K562 (cell line): ENCODE measurements around the gene CEP126. TPM values are rescaled to one million over a fixed set of nuclear protein-coding genes. Genes with fewer than 3 reads are reported as not detected.
A peak's percentile ranks its signal among the peaks of the same experiment; 100 is the strongest.

Source experiments
- ATAC-seq: fragments of 200-7000 bp; cut with Tn5 transposase; 3 replicates; pipeline ENCODE4 v1.9.1; 2020; ENCODE audit warnings: moderate library complexity
- BruUV-seq: library from RNA; stranded (reverse); fragments of 400-500 nt; replicated peaks from 2 replicates; lab custom pipeline; 2021; lab: Mats Ljungman, UMichigan
- CTCF ChIA-PET: fragments of 300-600 bp; formaldehyde crosslinking; extraction: SDS; loops from one replicate; lab custom pipeline; 2021; ENCODE audit warnings: low intra/inter-chr PET ratio; lab: Yijun Ruan, JAX
- POLR2A ChIA-PET: fragments of 300-600, 350-650 bp; sonication (Branson Sonifier 250); formaldehyde crosslinking; extraction: SDS; loops from one replicate; lab custom pipeline; 2021; ENCODE audit warnings: antibody characterized with exemption, inconsistent platforms; lab: Yijun Ruan, JAX
- DNase-seq, 4 experiments: peaks; one replicate each; pipeline versions ENCODE4 v3.0.0 to v3.0.0-alpha.2; 2011 to 2018; ENCODE audit warnings: low spot score in 3 of 4, mixed read lengths in 3 of 4; ENCODE audit errors: extremely low read depth in 1 of 4
- FAIRE-seq: peaks from 2 replicates; lab custom pipeline; 2011; peaks lifted over from hg19 to GRCh38; lab: Jason Lieb, UNC
- H2AFZ ChIP-seq: 2 replicates; pipeline ENCODE4 v1.6.0; 2011; ENCODE audit warnings: low read depth, low read length, control low read depth, inconsistent platforms
- H3K27ac ChIP-seq: fragments of 200-600 bp; 3 replicates; pipeline ENCODE4 v1.8.0; 2011; ENCODE audit warnings: low read depth, mild to moderate bottlenecking, control low read depth, inconsistent platforms, low read length, moderate library complexity, mixed read lengths; ENCODE audit errors: extremely low read depth
- H3K27me3 ChIP-seq, 2 experiments: fragments of 300-600 bp in 1 of 2; 2 replicates in 1 of 2; 3 replicates in 1 of 2; pipeline versions ENCODE4 v1.6.0 to v1.8.0; 2011; ENCODE audit warnings: inconsistent platforms in 2 of 2, low read length in 2 of 2, mild to moderate bottlenecking in 1 of 2, mixed read lengths in 1 of 2, moderate library complexity in 1 of 2; ENCODE audit not compliant: control insufficient read depth in 2 of 2, insufficient read depth in 2 of 2
- H3K36me3 ChIP-seq: fragments of 300-600 bp; 3 replicates; pipeline ENCODE4 v1.8.0; 2011; ENCODE audit warnings: mild to moderate bottlenecking, low read length, inconsistent platforms; ENCODE audit not compliant: control insufficient read depth, insufficient read depth
- H3K4me1 ChIP-seq, 2 experiments: fragments of 200-600 bp in 1 of 2; replicated peaks in 1 of 2; 2 replicates in 1 of 2; 3 replicates in 1 of 2; pipeline versions ENCODE4 v1.5.1 to v1.8.0; 2011; ENCODE audit warnings: inconsistent platforms in 2 of 2, low read length in 2 of 2, mild to moderate bottlenecking in 1 of 2, mixed read lengths in 1 of 2, moderate library complexity in 1 of 2; ENCODE audit not compliant: control insufficient read depth in 2 of 2, insufficient read depth in 2 of 2
- H3K4me2 ChIP-seq: 2 replicates; pipeline ENCODE4 v1.6.1; 2011; ENCODE audit warnings: low read length, control low read depth, inconsistent platforms, mixed read lengths; ENCODE audit not compliant: insufficient read depth
- H3K4me3 ChIP-seq: fragments of 200-600 bp; sonication (generic), shearing (Covaris generic); 2 replicates; pipeline ENCODE4 v1.5.1; 2016; ENCODE audit warnings: control low read depth, inconsistent platforms
- H3K79me2 ChIP-seq: fragments of 200-600 bp; 3 replicates; pipeline ENCODE4 v1.8.0; 2011; ENCODE audit warnings: low read length, inconsistent platforms; ENCODE audit not compliant: control insufficient read depth, insufficient read depth
- H3K9ac ChIP-seq, 2 experiments: 2 replicates each; pipeline versions ENCODE4 v1.6.0 to v1.6.1; 2011; ENCODE audit warnings: low read depth in 2 of 2, low read length in 2 of 2, control low read depth in 1 of 2, inconsistent platforms in 1 of 2, mild to moderate bottlenecking in 1 of 2, mixed read lengths in 1 of 2; ENCODE audit not compliant: insufficient read depth in 1 of 2
- H3K9me1 ChIP-seq: one replicate; pipeline ENCODE4 v1.6.0; 2011; ENCODE audit warnings: inconsistent platforms, mild to moderate bottlenecking, low read length, moderate library complexity; ENCODE audit not compliant: control insufficient read depth, insufficient read depth
- H3K9me3 ChIP-seq: replicated peaks from 2 replicates; pipeline ENCODE4 v1.5.1; 2011; ENCODE audit warnings: low read depth, low read length, inconsistent platforms; ENCODE audit not compliant: control insufficient read depth, insufficient read depth
- H4K20me1 ChIP-seq: replicated peaks from 2 replicates; pipeline ENCODE4 v1.6.1; 2011; ENCODE audit warnings: low read length, inconsistent platforms, mixed read lengths; ENCODE audit not compliant: control insufficient read depth, insufficient read depth
- HDAC6 ChIP-seq: IDR thresholded peaks from 2 replicates; pipeline ENCODE4 v1.6.1; 2012; ENCODE audit warnings: low read depth, mild to moderate bottlenecking, control low read depth, inconsistent platforms, low read length, moderate library complexity
- MED1 ChIP-seq: sonication (generic); formaldehyde crosslinking; IDR thresholded peaks from 2 replicates; pipeline ENCODE4 v1.8.1; 2023; ENCODE audit warnings: missing genetic modification reagents, borderline replicate concordance
- ZNF121 ChIP-seq: sonication (generic); formaldehyde crosslinking; conservative IDR thresholded peaks from 2 replicates; pipeline ENCODE4 v1.8.0; 2022; ENCODE audit warnings: missing genetic modification reagents
- WGBS: fragments of 100-300 bp; shearing (Covaris generic); methylation state at CpG from one replicate; pipeline ENCODE4 v1.1.6; 2016; ENCODE audit warnings: low coverage, mixed read lengths; ENCODE audit not compliant: insufficient coverage; ENCODE audit errors: missing lambda C conversion rate; 5-methylcytosine and 5-hydroxymethylcytosine counted together
- in situ Hi-C: fragments of 300-500 bp; cut with MboI; formaldehyde crosslinking; loops from 4 replicates; pipeline ENCODE4 v1.15.0; 2018; ENCODE audit warnings: inconsistent platforms, mixed read lengths
- intact Hi-C: fragments of 100-400 bp; cut with micrococcal nuclease; formaldehyde crosslinking; loops from 2 replicates; pipeline ENCODE4 v1.14.2; 2022
- polyA plus RNA-seq, 8 experiments: library from polyadenylated mRNA; depleted of rRNA in 4 of 8; stranded (reverse) in 5 of 8; unstranded in 3 of 8; fragments of >200 nt; fragmentation: Nextera tagmentation in 2 of 8; fragmentation: Illumina TruSeq in 1 of 8; extraction: Ambion mirVana in 2 of 8; extraction: Trizol in 1 of 8; gene quantifications; 2 replicates each; pipeline versions ENCODE4 v1.2.1 to v1.2.3, GENCODE V29; 2011 to 2014; ENCODE audit warnings: inconsistent platforms in 1 of 8, missing spikeins in 1 of 8
- total RNA-seq, 7 experiments: library from RNA; depleted of rRNA in 6 of 7; stranded (reverse); fragments of >200 nt in 6 of 7; fragmentation: Illumina TruSeq in 2 of 7; extraction: Trizol in 2 of 7; gene quantifications; 2 replicates each; pipeline versions ENCODE4 v1.2.1 to v1.2.3, GENCODE V29; 2011 to 2021; ENCODE audit warnings: low replicate concordance in 1 of 7
- TF ChIP-seq, protein P1 (sequence below), 3 experiments: fragments of 200-800 bp in 1 of 3; sonication (Bioruptor generic) in 1 of 3; sonication (generic) in 1 of 3; formaldehyde crosslinking in 1 of 3; IDR thresholded peaks; 2 replicates each; pipeline versions ENCODE4 v1.6.1 to v1.8.0; 2016 to 2022; ENCODE audit warnings: mild to moderate bottlenecking in 2 of 3, missing compliant biosample characterization in 2 of 3, missing genetic modification characterization in 2 of 3, missing genetic modification reagents in 1 of 3
- TF ChIP-seq, protein P2 (sequence below): fragments of 250-450 bp; sonication (Bioruptor Pico); IDR thresholded peaks from 2 replicates; pipeline ENCODE4 v1.4.0; 2020; ENCODE audit warnings: mild to moderate bottlenecking, moderate library complexity, borderline replicate concordance

The CEP126 gene
- total and polyA plus RNA-seq, 9 of the 15 experiments (the other 6 are each of a cell fraction or from before 2014, with no cell fraction given) = 0.01 to 0.11 (median 0.07) TPM; not detected in 3

- POLR2A ChIA-PET = interaction anchor here (1.0 kb wide), 1 partner anchor 12 kb away, joined by 3 read pairs; no protein-coding TSS in a partner anchor
- Histone ChIP-seq H3K36me3 (no peaks in the 10 kb centered on the region), H3K4me1 (no peaks in the 10 kb centered on the region), H3K9me1 (no peaks in the 10 kb centered on the region), H4K20me1 (no peaks in the 10 kb centered on the region), H3K9ac (no peak overlapping the region), H3K4me2 (no peak overlapping the region), H3K79me2 (no peaks in the 10 kb centered on the region), H2AFZ (peak overlapping the region; percentile 22; the same call in 1 of the 2 replicates), H3K4me3 (no peak overlapping the region), H3K27ac (no peak overlapping the region), H3K27me3 (no peaks in the 10 kb centered on the region), H3K9me3 (no peaks in the 10 kb centered on the region)
- CTCF ChIA-PET = no interaction called here
- WGBS = 1% methylated on average over 5 of the region's 5 CpGs
- in situ Hi-C loops (no loop called here), intact Hi-C loops (no loop called here)
- FAIRE-seq (no peak), ATAC-seq (no peak), DNase-seq (no peak)
- no TSS peak for BruUV-seq
- TF ChIP-seq, protein P1, sequence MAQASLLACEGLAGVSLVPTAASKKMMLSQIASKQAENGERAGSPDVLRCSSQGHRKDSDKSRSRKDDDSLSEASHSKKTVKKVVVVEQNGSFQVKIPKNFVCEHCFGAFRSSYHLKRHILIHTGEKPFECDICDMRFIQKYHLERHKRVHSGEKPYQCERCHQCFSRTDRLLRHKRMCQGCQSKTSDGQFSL (CRISPR knock-in tag; IDR thresholded peaks at IDR 0.05) = no peak
- TF ChIP-seq, protein P1 (tag; IDR thresholded peaks at IDR 0.05) = no peak
- TF ChIP-seq MED1 (CRISPR knock-in tag) (no peak), HDAC6 (no peak), ZNF121 (CRISPR knock-in tag) (no peak)
- TF ChIP-seq, protein P2, sequence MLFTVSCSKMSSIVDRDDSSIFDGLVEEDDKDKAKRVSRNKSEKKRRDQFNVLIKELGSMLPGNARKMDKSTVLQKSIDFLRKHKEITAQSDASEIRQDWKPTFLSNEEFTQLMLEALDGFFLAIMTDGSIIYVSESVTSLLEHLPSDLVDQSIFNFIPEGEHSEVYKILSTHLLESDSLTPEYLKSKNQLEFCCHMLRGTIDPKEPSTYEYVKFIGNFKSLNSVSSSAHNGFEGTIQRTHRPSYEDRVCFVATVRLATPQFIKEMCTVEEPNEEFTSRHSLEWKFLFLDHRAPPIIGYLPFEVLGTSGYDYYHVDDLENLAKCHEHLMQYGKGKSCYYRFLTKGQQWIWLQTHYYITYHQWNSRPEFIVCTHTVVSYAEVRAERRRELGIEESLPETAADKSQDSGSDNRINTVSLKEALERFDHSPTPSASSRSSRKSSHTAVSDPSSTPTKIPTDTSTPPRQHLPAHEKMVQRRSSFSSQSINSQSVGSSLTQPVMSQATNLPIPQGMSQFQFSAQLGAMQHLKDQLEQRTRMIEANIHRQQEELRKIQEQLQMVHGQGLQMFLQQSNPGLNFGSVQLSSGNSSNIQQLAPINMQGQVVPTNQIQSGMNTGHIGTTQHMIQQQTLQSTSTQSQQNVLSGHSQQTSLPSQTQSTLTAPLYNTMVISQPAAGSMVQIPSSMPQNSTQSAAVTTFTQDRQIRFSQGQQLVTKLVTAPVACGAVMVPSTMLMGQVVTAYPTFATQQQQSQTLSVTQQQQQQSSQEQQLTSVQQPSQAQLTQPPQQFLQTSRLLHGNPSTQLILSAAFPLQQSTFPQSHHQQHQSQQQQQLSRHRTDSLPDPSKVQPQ (CRISPR knock-in tag) = no peak
- TF ChIP-seq, all 486 proteins: peak for 0
Observed at GRCh38 chr11:102014756-102015155, 99.9 kb downstream of the CEP126 start.
